Measurements from ENCODE around the gene ERRFI1.
"Not testable (repeated sequence)": the region's sequence is repeated elsewhere in the genome, so short reads cannot be mapped to it uniquely, and the experiment has no call there.

GRCh38 chr1:8069614-8070320, 43.7 kb upstream of the ERRFI1 start:
- TF ChIP-seq POLR2AphosphoS5 (IDR thresholded peaks at IDR 0.05; ENCODE audit: low read depth, low read length); TAF1 (IDR thresholded peaks at IDR 0.05; ENCODE audit: borderline replicate concordance, low read depth, low read length); POLR2A (IDR thresholded peaks at IDR 0.05; ENCODE audit: low read depth, low read length): not testable (repeated sequence)

Data from GM12892 (cell line).